ENCODE measurements around the gene ENDOG. TPM values are rescaled to one million over a fixed set of nuclear protein-coding genes. Genes with fewer than 3 reads are reported as not detected.

ENDOG gene
- total and polyA plus RNA-seq, 2 donors (not counting 1 experiment from before 2014, with no cell fraction given), result 5.2 to 15.5 TPM

Other genes starting within 250 kb of the ENDOG start
- gene DYNC2I2, start 161.7 kb upstream of the ENDOG start, total RNA-seq, result 35.7 and 41.5 TPM in 2 replicates
- 13.2 and 26.1 TPM in 2 replicates for gene DYNC2I2, start 161.7 kb upstream of the ENDOG start, polyA plus RNA-seq
- 456 and 503 TPM in 2 replicates for gene SET, start 129.3 kb upstream of the ENDOG start, total RNA-seq
- 256 and 288 TPM in 2 replicates for gene SET, start 129.3 kb upstream of the ENDOG start, polyA plus RNA-seq
- 1.3 and 1.7 TPM in 2 replicates for gene PKN3, start 116.0 kb upstream of the ENDOG start, total RNA-seq
- gene PKN3, start 116.0 kb upstream of the ENDOG start, polyA plus RNA-seq, result 1.8 and 4.6 TPM in 2 replicates
- gene ZDHHC12, start 94.4 kb upstream of the ENDOG start, total RNA-seq, result 19.8 and 39.0 TPM in 2 replicates
- 19.1 and 27.3 TPM in 2 replicates for gene ZDHHC12, start 94.4 kb upstream of the ENDOG start, polyA plus RNA-seq
- gene ZER1, start 46.6 kb upstream of the ENDOG start, total RNA-seq, result 16.7 and 26.3 TPM in 2 replicates
- 18.5 and 21.5 TPM in 2 replicates for gene ZER1, start 46.6 kb upstream of the ENDOG start, polyA plus RNA-seq
- gene TBC1D13, start 31.2 kb upstream of the ENDOG start, total RNA-seq, result 7.4 and 9.2 TPM in 2 replicates
- gene TBC1D13, start 31.2 kb upstream of the ENDOG start, polyA plus RNA-seq, result 20.6 and 24.9 TPM in 2 replicates
- 7.4 and 8.7 TPM in 2 replicates for gene SPOUT1, start 11.3 kb downstream of the ENDOG start, total RNA-seq
- 9.0 and 18.1 TPM in 2 replicates for gene SPOUT1, start 11.3 kb downstream of the ENDOG start, polyA plus RNA-seq
- 7.4 and 12.4 TPM in 2 replicates for gene KYAT1, start 63.5 kb downstream of the ENDOG start, total RNA-seq
- gene KYAT1, start 63.5 kb downstream of the ENDOG start, polyA plus RNA-seq, result 4.7 and 6.2 TPM in 2 replicates
- gene LRRC8A, start 63.6 kb downstream of the ENDOG start, total RNA-seq, result 26.1 and 28.5 TPM in 2 replicates
- 35.4 and 45.0 TPM in 2 replicates for gene LRRC8A, start 63.6 kb downstream of the ENDOG start, polyA plus RNA-seq
- 12.3 and 20.0 TPM in 2 replicates for gene PHYHD1, start 102.5 kb downstream of the ENDOG start, total RNA-seq
- gene PHYHD1, start 102.5 kb downstream of the ENDOG start, polyA plus RNA-seq, result 9.8 and 17.7 TPM in 2 replicates
- gene DOLK, start 129.1 kb downstream of the ENDOG start, total RNA-seq, result 24.9 and 29.9 TPM in 2 replicates
- gene DOLK, start 129.1 kb downstream of the ENDOG start, polyA plus RNA-seq, result 31.4 and 37.5 TPM in 2 replicates
- 28.5 and 31.4 TPM in 2 replicates for gene NUP188, start 129.2 kb downstream of the ENDOG start, total RNA-seq
- 28.8 and 65.8 TPM in 2 replicates for gene NUP188, start 129.2 kb downstream of the ENDOG start, polyA plus RNA-seq
- 27.5 and 42.3 TPM in 2 replicates for gene SH3GLB2, start 209.8 kb downstream of the ENDOG start, total RNA-seq
- 27.3 and 38.7 TPM in 2 replicates for gene SH3GLB2, start 209.8 kb downstream of the ENDOG start, polyA plus RNA-seq
- 20.8 and 23.3 TPM in 2 replicates for gene MIGA2, start 218.1 kb downstream of the ENDOG start, total RNA-seq
- 9.8 and 11.4 TPM in 2 replicates for gene MIGA2, start 218.1 kb downstream of the ENDOG start, polyA plus RNA-seq